A673 (cell line): ENCODE results near the gene RER1. TPM values are rescaled to one million over a fixed set of nuclear protein-coding genes. Genes with fewer than 3 reads are reported as not detected.

Source experiments
- BruUV-seq: library from RNA; stranded (reverse); fragments of 400-500 nt; replicated peaks from 2 replicates; lab custom pipeline; 2021; lab: Mats Ljungman, UMichigan
- CTCF ChIA-PET: fragments of 300-600 bp; sonication (Branson Sonifier 250); formaldehyde crosslinking; loops from one replicate; lab custom pipeline; 2022; ENCODE audit warnings: antibody characterized with exemption; lab: Charles Lee
- POLR2A ChIA-PET: fragments of 300-600 bp; sonication (Branson Sonifier 250); formaldehyde crosslinking; loops from one replicate; lab custom pipeline; 2022; ENCODE audit warnings: antibody characterized with exemption; ENCODE audit not compliant: low non-redundant PET; lab: Charles Lee
- DNase-seq: peaks from one replicate; pipeline ENCODE4 v3.0.0-alpha.2; 2015; ENCODE audit warnings: low spot score
- H3K27ac ChIP-seq: fragments of 200-600 bp; sonication (generic); 2 replicates; pipeline ENCODE4 v1.5.1; 2016; ENCODE audit warnings: mixed run types, low read depth, mild to moderate bottlenecking, mixed read lengths, antibody characterized with exemption, low read length; ENCODE audit not compliant: poor library complexity, severe bottlenecking
- H3K27me3 ChIP-seq: fragments of 200-600 bp; sonication (generic); replicated peaks from 2 replicates; pipeline ENCODE4 v1.6.1; 2017; ENCODE audit warnings: mixed run types, low read depth, mild to moderate bottlenecking, mixed read lengths, antibody characterized with exemption, low read length; ENCODE audit not compliant: insufficient read depth, poor library complexity
- H3K36me3 ChIP-seq: fragments of 200-600 bp; sonication (generic); 2 replicates; pipeline ENCODE4 v1.6.1; 2016; ENCODE audit warnings: mixed run types, mild to moderate bottlenecking, mixed read lengths, antibody characterized with exemption, low read length; ENCODE audit not compliant: insufficient read depth, poor library complexity, severe bottlenecking
- H3K4me1 ChIP-seq: fragments of 200-600 bp; sonication (generic); 2 replicates; pipeline ENCODE4 v1.6.1; 2017; ENCODE audit warnings: mixed run types, mild to moderate bottlenecking, mixed read lengths, antibody characterized with exemption, low read length; ENCODE audit not compliant: insufficient read depth, poor library complexity, severe bottlenecking
- H3K4me3 ChIP-seq: fragments of 200-600 bp; sonication (generic); 2 replicates; pipeline ENCODE4 v1.5.1; 2016; ENCODE audit warnings: low read depth, mixed run types, mild to moderate bottlenecking, mixed read lengths, low read length; ENCODE audit not compliant: poor library complexity, severe bottlenecking
- H3K9me3 ChIP-seq: fragments of 200-600 bp; sonication (generic); 2 replicates; pipeline ENCODE4 v1.6.1; 2016; ENCODE audit warnings: mixed run types, low read depth, mild to moderate bottlenecking, mixed read lengths, antibody characterized with exemption, low read length; ENCODE audit not compliant: poor library complexity, severe bottlenecking
- CTCF ChIP-seq: fragments of 300-800, 200-600 bp; sonication (generic); conservative IDR thresholded peaks from 2 replicates; pipeline ENCODE4 v1.5.1; 2017; ENCODE audit warnings: low read depth, mild to moderate bottlenecking, antibody characterized with exemption, low read length, moderate library complexity, mixed read lengths
- EZH2 ChIP-seq: fragments of 200-600 bp; sonication (generic); IDR thresholded peaks from 2 replicates; pipeline ENCODE4 v1.6.1; 2017; ENCODE audit warnings: borderline replicate concordance, low read depth, mild to moderate bottlenecking, mixed read lengths, antibody characterized with exemption, low read length; ENCODE audit not compliant: poor library complexity, severe bottlenecking
- intact Hi-C: fragments of 100-400 bp; cut with micrococcal nuclease; formaldehyde crosslinking; loops from one replicate; pipeline ENCODE4 v1.10.0; 2022; ENCODE audit not compliant: unreplicated experiment
- total RNA-seq: library from RNA; stranded (reverse); gene quantifications from 2 replicates; pipeline ENCODE4 v1.2.3, GENCODE V29; 2021

The RER1 gene
- total RNA-seq, 1 experiment from 2014 or later: 154 TPM

DNA sequence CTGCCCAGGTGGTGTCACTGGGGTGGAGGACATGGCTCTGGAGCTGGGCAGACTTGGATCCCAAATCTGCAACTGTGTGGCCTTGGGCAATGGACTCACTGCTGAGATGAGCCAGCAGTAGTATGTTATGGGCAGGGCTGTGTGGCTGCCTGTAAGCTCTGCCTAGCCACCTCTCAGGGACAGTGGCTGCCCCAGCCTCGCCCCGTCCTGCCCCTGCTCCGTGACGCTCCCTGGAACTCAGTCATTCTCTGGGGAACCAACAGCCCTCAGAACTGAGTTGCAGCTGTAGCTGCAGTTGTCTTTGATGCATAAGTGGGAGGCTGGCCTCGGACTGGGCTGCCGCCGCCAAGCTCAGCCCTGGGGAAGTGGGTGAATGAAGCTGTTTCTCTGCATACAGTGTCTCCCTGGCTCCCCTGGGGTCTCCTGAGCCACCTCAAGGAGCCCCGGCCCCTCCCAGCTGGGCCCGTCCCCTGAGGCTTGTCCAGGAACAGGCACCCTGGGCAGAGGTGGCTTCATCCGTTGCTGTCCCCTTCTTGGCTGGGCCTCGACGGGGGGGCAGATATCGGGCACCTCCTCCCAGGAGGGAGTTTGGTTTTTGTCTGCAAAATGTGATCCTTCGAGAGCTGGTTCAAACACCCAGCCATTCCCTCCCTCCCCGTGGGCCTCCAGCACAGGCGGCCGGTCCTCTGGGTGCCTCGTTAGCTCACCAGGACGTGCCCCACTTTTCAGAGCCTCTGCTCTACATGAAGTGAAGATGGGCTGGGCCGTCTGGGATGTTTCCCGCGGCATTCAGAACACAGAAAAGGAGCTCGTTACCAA is 58.2 kb downstream of the RER1 start:
- ChIA-PET CTCF (no interaction called here), POLR2A (no interaction called here)
- intact Hi-C loops: no loop called here
- no peak overlapping the region for H3K4me3 ChIP-seq
- H3K4me1 ChIP-seq: peaks cover 14% of the 10 kb centered on the region
- BruUV-seq: no TSS peak
- no peak for DNase-seq
- peaks cover 24% of the 10 kb centered on the region for H3K27me3 ChIP-seq
- no peak for TF ChIP-seq CTCF
- no peaks in the 10 kb centered on the region for H3K36me3 ChIP-seq
- no peaks in the 10 kb centered on the region for H3K9me3 ChIP-seq
- H3K27ac ChIP-seq: no peak overlapping the region

DNA sequence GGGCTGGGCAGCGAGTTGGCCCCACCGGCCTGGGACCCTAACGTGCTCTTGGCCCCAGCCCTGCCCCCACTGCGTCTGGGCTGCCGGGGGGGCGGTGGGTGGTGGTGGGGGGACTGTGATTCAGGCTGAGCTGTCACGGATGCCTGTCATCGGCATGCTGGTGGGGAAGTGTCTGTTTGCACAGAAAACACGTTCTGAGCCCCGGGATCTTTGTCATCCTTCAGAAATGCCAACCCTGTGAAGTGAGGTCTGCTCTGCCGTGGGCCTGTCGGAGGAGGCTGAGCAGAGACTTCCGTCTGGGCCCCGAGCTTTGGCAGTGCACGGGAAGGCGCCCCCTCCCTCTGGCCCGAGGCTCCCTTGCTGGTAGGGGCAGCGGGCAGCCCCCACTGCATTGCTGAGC is 60.1 kb downstream of the RER1 start:
- ChIA-PET POLR2A (no interaction called here), CTCF (no interaction called here)
- H3K4me1 ChIP-seq: peaks cover 7% of the 10 kb centered on the region
- H3K9me3 ChIP-seq: no peaks in the 10 kb centered on the region
- H3K27me3 ChIP-seq: peaks cover 14% of the 10 kb centered on the region
- H3K36me3 ChIP-seq: no peaks in the 10 kb centered on the region
- intact Hi-C loops: no loop called here
- no peak for TF ChIP-seq EZH2
- no peak for DNase-seq
- H3K4me3 ChIP-seq: no peak overlapping the region
- no peak overlapping the region for H3K27ac ChIP-seq
- BruUV-seq: no TSS peak

- Histone ChIP-seq H3K36me3 (no peaks in the 10 kb centered on the region), H3K4me1 (peaks cover under 1% of the 10 kb centered on the region), H3K4me3 (no peak overlapping the region), H3K27ac (no peak overlapping the region), H3K9me3 (no peaks in the 10 kb centered on the region), H3K27me3 (peaks cover 8% of the 10 kb centered on the region)
- no TSS peak for BruUV-seq
- ChIA-PET CTCF (no interaction called here), POLR2A (no interaction called here)
- TF ChIP-seq CTCF (no peak), EZH2 (no peak)
- no peak for DNase-seq
- intact Hi-C loops: no loop called here
These were observed 60.7 kb downstream of the RER1 start for GRCh38 chr1:2452201-2452931.
